Measurements from ENCODE around the gene HTR6. TPM values are rescaled to one million over a fixed set of nuclear protein-coding genes. Genes with fewer than 3 reads are reported as not detected.

Gene HTR6
- total RNA-seq, 1 experiment from 2014 or later: 0.37 TPM

GRCh38 chr1:19685994-19686393 lies 21.3 kb downstream of the HTR6 start:
- Histone ChIP-seq H3K27me3 (ENCODE audit: insufficient read depth, low read length) (no peaks in the 10 kb centered on the region), H3K27ac (ENCODE audit: insufficient read length, low read depth, low read length) (no peak overlapping the region), H2BK5ac (ENCODE audit: insufficient read length, low read length) (no peak overlapping the region), H3K79me1 (ENCODE audit: insufficient read depth, low read depth, low read length, poor library complexity, severe bottlenecking) (no peaks in the 10 kb centered on the region), H2BK12ac (ENCODE audit: insufficient read length, low read depth, low read length) (no peak overlapping the region), H4K91ac (ENCODE audit: insufficient read length, low read depth, low read length) (no peak overlapping the region), H2AK5ac (ENCODE audit: insufficient read length, low read length) (no peak overlapping the region), H4K5ac (ENCODE audit: insufficient read length, low read depth, low read length) (no peak overlapping the region), H2BK15ac (ENCODE audit: low read depth, low read length) (no peak overlapping the region), H2BK120ac (ENCODE audit: low read depth, low read length, poor library complexity, severe bottlenecking) (no peak overlapping the region), H3K23ac (ENCODE audit: insufficient read length, low read depth, low read length) (no peak overlapping the region), H2AFZ (ENCODE audit: low read length) (no peak overlapping the region), H3K23me2 (ENCODE audit: insufficient read length, low read depth, low read length, poor library complexity, severe bottlenecking) (no peaks in the 10 kb centered on the region), H3K4me2 (ENCODE audit: insufficient read depth, insufficient read length, low read length) (no peak overlapping the region), H3K9ac (ENCODE audit: extremely low read depth, insufficient read length, low read length) (no peak overlapping the region), H3K14ac (ENCODE audit: insufficient read depth, low read length) (no peak overlapping the region), H3K4ac (ENCODE audit: low read depth, low read length) (no peak overlapping the region), H4K8ac (replicated peaks; ENCODE audit: insufficient read length, low read depth, low read length) (no peak overlapping the region), H3K4me1 (ENCODE audit: insufficient read depth, low read length) (no peaks in the 10 kb centered on the region; the same call in 1 of the 2 replicates), H3K56ac (ENCODE audit: insufficient read length, low read depth, low read length) (no peak overlapping the region), H3K18ac (ENCODE audit: insufficient read length, low read depth, low read length) (no peak overlapping the region), H3K79me2 (ENCODE audit: insufficient read depth, low read length) (no peaks in the 10 kb centered on the region), H3T11ph (ENCODE audit: low read length) (no peak overlapping the region), H2BK20ac (ENCODE audit: low read depth, low read length, poor library complexity, severe bottlenecking) (no peak overlapping the region), H4K20me1 (ENCODE audit: control insufficient read depth, insufficient read depth, insufficient read length) (no peaks in the 10 kb centered on the region), H3K9me3 (ENCODE audit: control insufficient read depth, low read depth, low read length) (no peaks in the 10 kb centered on the region)
- no peak for DNase-seq
- Mint-ChIP-seq H3K27me3 (ENCODE audit: low read depth) (peaks cover 8% of the 10 kb centered on the region), H3K4me3 (peak overlapping the region in 1 of 2 experiments; percentile 24; a peak in 1 of 5 replicates), H3K4me1 (peaks cover 31 to 47% of the 10 kb centered on the region in 2 experiments), H3K27ac (peak overlapping the region in 2 of 3 experiments; percentile 93 to 95; a peak in 3 of 7 replicates), H3K36me3 (ENCODE audit: insufficient read depth in 1 of 3, low read depth in 3 of 3) (peaks cover 0 to 4% (median 0%) of the 10 kb centered on the region in 3 experiments; a peak in 2 of 7 replicates), H3K9me3 (peaks cover 0 to 4% of the 10 kb centered on the region in 2 experiments; a peak in 2 of 5 replicates)
- no peak for TF ChIP-seq CTCF (conservative IDR thresholded peaks at IDR 0.05)
- no CpG with 5 or more reads among the region's 9 CpGs for WGBS (ENCODE audit: extremely low coverage, insufficient read length, low lambda C conversion rate)
